ENCODE data around the gene KRTAP5-9. TPM values are rescaled to one million over a fixed set of nuclear protein-coding genes. Genes with fewer than 3 reads are reported as not detected.
"Not testable (repeated sequence)": the region's sequence is repeated elsewhere in the genome, so short reads cannot be mapped to it uniquely, and the experiment has no call there.

KRTAP5-9 gene
- total RNA-seq, 4 donors from 2014 or later = 0.37 TPM; not detected in 3

DNA sequence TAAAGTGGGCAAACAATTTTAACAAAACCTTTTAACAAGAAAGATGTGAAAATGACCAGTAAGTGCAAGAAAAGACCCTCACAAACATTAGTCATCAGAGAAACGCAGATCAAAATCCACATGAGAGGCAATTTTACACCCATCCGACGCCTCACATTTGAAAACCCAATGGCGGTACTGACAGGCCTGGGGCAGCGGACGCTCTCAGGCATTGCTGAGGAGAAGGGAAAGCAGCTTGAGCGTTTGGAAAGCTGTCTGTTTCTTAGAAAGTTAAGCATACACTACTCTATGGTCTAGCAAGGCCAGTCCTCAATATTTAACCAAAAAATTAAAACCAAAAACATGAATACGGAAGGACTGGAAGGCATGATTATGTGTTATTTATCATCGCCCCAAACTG lies 12.4 kb upstream of the KRTAP5-9 start:
- ATAC-seq (ENCODE audit: low FRiP score) = no peak
- TF ChIP-seq, protein P1, sequence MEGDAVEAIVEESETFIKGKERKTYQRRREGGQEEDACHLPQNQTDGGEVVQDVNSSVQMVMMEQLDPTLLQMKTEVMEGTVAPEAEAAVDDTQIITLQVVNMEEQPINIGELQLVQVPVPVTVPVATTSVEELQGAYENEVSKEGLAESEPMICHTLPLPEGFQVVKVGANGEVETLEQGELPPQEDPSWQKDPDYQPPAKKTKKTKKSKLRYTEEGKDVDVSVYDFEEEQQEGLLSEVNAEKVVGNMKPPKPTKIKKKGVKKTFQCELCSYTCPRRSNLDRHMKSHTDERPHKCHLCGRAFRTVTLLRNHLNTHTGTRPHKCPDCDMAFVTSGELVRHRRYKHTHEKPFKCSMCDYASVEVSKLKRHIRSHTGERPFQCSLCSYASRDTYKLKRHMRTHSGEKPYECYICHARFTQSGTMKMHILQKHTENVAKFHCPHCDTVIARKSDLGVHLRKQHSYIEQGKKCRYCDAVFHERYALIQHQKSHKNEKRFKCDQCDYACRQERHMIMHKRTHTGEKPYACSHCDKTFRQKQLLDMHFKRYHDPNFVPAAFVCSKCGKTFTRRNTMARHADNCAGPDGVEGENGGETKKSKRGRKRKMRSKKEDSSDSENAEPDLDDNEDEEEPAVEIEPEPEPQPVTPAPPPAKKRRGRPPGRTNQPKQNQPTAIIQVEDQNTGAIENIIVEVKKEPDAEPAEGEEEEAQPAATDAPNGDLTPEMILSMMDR (IDR thresholded peaks at IDR 0.05) = no peak

DNA sequence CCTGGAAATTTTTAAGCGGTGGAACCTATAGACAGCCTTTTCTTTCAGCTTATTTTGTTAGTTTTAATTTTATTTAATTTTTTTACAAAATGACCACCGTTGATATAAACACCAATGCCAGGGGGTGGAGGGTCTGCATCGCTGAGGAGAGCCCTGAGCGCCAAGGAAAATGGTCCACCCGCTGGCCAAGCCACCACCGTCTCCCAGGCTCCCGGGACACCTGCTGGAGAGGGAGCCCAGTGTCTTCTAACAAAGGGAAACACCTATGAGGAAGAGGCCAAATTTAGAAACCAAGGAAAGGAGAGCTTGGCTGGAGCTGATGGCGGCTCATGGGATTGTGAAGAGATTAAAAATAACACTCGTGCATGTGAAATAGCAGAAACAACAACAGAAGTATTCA lies 10.7 kb upstream of the KRTAP5-9 start:
- DNase-seq (ENCODE audit: low spot score) = no peak
- TF ChIP-seq, protein P1 (IDR thresholded peaks at IDR 0.05) = no peak
- ATAC-seq (ENCODE audit: low FRiP score) = no peak

More for the DNA sequence above, 12.4 kb upstream of the KRTAP5-9 start:
- DNase-seq (ENCODE audit: low spot score) = no peak

DNA sequence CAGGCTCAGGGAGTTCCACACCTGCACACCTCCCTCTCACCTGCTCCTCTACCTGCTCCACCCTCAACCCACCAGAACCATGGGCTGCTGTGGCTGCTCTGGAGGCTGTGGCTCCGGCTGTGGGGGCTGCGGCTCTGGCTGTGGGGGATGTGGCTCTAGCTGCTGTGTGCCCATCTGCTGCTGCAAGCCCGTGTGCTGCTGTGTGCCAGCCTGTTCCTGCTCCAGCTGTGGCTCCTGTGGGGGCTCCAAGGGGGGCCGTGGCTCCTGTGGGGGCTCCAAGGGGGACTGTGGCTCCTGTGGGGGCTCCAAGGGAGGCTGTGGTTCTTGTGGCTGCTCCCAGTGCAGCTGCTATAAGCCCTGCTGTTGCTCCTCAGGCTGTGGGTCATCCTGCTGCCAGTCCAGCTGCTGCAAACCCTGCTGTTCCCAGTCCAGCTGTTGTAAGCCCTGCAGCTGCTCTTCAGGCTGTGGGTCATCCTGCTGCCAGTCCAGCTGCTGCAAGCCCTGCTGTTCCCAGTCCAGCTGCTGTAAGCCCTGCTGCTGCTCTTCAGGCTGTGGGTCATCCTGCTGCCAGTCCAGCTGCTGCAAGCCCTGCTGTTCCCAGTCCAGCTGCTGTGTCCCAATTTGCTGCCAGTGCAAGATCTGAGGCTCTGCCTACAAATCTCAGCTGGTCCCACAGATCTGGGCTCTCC lies 10.1 kb upstream of the KRTAP5-9 start, which contains the start of gene KRTAP5-8:
KRTAP5-8 (plus strand) TSS at position 49 of the 689 bp plus-strand sequence; CDS start at position 80, 31 bp downstream.
- not testable (repeated sequence) for DNase-seq (ENCODE audit: low spot score); ATAC-seq (ENCODE audit: low FRiP score)

DNA sequence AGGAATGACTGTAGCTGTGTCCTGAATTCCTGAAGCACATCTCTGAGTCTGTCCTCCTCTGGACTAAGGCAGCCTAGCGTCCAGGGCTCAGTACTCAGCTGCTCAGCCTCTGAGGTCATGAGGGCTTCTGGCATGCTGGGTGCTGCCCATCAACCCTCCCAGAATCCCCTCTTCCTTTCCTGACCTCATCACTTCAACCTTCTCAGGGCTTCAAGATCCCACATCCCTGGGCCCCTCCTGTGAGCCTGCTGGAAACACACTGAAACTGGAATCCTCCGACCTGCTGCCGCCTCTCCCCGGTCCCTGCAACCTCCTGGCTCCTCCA lies 9.6 kb upstream of the KRTAP5-9 start:
- TF ChIP-seq, protein P1 (IDR thresholded peaks at IDR 0.05) = no peak
- DNase-seq (ENCODE audit: low spot score) = no peak
- ATAC-seq (ENCODE audit: low FRiP score) = no peak

DNA sequence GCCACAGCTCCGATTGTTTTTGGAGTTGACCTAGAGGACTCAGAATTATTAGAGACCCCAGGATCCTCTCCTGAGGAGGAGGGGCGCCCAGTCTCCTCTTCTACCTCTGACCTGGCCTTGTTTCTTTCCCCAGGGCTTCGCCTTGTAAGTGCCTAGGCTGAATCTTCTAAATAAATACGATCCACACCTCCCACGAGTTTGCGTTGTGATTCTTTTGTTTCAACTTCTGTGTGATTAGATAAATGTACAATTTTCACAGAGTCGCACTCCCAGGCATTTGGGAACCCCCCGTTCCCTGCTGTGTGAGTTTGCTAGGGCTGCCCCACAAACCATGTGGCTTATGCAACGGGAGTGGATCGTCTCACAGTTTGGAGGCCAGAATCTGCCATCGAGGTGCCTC lies 9.2 kb upstream of the KRTAP5-9 start:
- TF ChIP-seq, protein P1 (IDR thresholded peaks at IDR 0.05) = no peak
- ATAC-seq (ENCODE audit: low FRiP score) = no peak
- DNase-seq (ENCODE audit: low spot score) = no peak

DNA sequence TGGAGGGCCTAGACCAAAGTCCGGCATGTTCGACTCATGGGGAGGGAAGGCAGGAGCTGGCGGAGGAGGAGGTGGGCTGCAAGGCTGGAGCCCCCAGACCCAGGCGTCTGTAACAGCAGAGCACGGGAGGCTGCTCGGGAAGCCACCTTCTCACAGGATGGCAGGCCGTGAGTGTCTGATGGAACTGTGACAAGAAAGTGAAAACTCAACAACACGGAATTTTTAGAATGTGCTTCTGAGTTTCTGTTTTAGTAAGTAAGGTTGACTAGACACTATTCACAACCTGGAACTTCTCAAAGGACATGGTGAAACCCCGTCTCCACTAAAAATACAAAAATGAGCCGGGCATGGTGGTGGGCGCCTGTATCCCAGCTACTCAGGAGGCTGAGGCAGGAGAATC lies 8.2 kb upstream of the KRTAP5-9 start:
- not testable (repeated sequence) for ATAC-seq (ENCODE audit: low FRiP score); DNase-seq (ENCODE audit: low spot score)

DNA sequence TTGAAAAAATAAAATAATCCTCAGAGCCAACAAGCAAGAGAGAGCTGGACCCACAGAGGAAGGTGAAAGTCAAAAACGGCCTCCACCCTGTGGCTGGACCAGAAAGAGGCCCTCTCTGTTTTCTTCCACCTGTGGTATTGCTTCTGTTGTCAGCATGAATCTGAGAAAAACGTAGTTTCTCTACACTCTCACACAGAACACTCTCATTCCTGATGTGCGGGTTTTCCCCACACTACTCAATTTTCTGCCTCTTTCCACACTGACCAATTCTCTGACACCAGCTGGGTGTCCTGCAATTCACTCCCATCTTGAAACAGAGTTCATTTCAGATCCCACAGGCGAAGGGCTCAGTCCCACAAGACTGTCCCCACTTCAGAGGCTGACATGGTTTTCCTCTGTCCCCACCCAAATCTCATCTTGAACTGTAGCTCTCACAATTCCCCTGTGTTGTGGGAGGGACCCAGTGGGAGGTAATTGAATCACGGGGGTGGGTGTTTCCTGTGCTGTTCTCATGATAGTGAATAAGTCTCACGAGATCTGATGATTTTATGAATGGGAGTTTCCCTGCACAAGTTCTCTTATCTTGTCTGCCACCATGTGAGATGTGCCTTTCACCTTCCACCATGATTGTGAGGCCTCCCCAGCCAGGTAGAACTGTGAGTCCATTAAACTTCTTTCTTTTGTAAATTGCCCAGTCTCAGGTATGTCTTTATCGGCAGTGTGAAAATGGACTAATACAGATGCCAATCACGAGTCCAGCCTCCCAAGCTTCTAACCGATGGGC lies 7.5 kb upstream of the KRTAP5-9 start:
- not testable (repeated sequence) for DNase-seq (ENCODE audit: low spot score); ATAC-seq (ENCODE audit: low FRiP score)

DNA sequence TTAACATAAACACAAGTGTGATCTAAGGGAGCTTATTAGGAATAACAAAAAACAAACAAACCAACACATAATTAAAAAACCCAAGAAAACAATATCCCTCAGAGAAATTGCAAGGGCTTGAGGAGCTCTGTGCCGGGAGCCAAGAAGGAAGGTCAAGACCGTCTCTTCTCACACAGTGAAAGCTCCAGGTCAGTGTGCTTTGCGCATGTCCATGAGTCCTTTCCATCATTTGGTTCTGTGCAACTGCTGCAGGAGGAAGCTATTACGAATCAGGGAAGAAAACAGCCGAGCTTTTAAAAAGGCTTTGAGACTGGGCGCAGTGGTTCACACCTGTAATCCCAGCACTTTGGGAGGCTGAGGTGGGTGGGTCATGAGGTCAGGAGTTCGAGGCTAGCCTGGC lies 5.8 kb upstream of the KRTAP5-9 start:
- no peak for ATAC-seq (ENCODE audit: low FRiP score)
- TF ChIP-seq, protein P1 (IDR thresholded peaks at IDR 0.05) = no peak

More for the DNA sequence above, 5.8 kb upstream of the KRTAP5-9 start:
- DNase-seq (ENCODE audit: low spot score) = no peak

Measured in omental fat pad (tissue), 4 donors.